H1 (cell line): ENCODE data around the gene NDUFA1. TPM values are rescaled to one million over a fixed set of nuclear protein-coding genes. Genes with fewer than 3 reads are reported as not detected.
A peak's percentile ranks its signal among the peaks of the same experiment; 100 is the strongest.

Source experiments
- CTCF ChIA-PET: fragments of 300-600 bp; sonication (Branson Sonifier 250); formaldehyde crosslinking; loops from one replicate; lab custom pipeline; 2021; ENCODE audit not compliant: partially characterized antibody; lab: Charles Lee
- POLR2A ChIA-PET: fragments of 300-600 bp; sonication (Branson Sonifier 250); formaldehyde crosslinking; loops from one replicate; lab custom pipeline; 2021; ENCODE audit warnings: inconsistent platforms; ENCODE audit not compliant: partially characterized antibody; lab: Charles Lee
- DNase-seq, 2 experiments: peaks; one replicate each; pipeline versions ENCODE4 v3.0.0 to v3.0.0-alpha.2; 2010 to 2022; ENCODE audit warnings: low spot score in 2 of 2, low read depth in 1 of 2, mixed read lengths in 1 of 2
- FAIRE-seq: peaks from 2 replicates; lab custom pipeline; 2011; peaks lifted over from hg19 to GRCh38; lab: Jason Lieb, UNC
- H2AFZ ChIP-seq: 2 replicates; pipeline ENCODE4 v1.8.1; 2012; ENCODE audit warnings: low read length, inconsistent platforms
- H2AK5ac ChIP-seq: 2 replicates; pipeline ENCODE4 v1.6.1; 2013; ENCODE audit warnings: low read depth, low read length
- H2BK120ac ChIP-seq: replicated peaks from 2 replicates; pipeline ENCODE3; 2013; ENCODE audit warnings: low read depth, low read length, inconsistent platforms
- H2BK12ac ChIP-seq: 2 replicates; pipeline ENCODE4 v1.6.1; 2013; ENCODE audit warnings: low read depth, low read length
- H2BK15ac ChIP-seq: 2 replicates; pipeline ENCODE4 v1.6.1; 2013; ENCODE audit warnings: low read length
- H2BK20ac ChIP-seq: 2 replicates; pipeline ENCODE4 v1.6.1; 2013; ENCODE audit warnings: low read length
- H2BK5ac ChIP-seq: 2 replicates; pipeline ENCODE4 v1.6.1; 2013; ENCODE audit warnings: low read depth, low read length
- H3K14ac ChIP-seq: 2 replicates; pipeline ENCODE4 v1.6.1; 2013; ENCODE audit warnings: inconsistent platforms; ENCODE audit not compliant: insufficient read length
- H3K18ac ChIP-seq: 2 replicates; pipeline ENCODE4 v1.6.1; 2013; ENCODE audit warnings: low read length; ENCODE audit errors: extremely low read depth
- H3K23ac ChIP-seq: 2 replicates; pipeline ENCODE4 v1.6.1; 2013; ENCODE audit warnings: inconsistent platforms; ENCODE audit not compliant: insufficient read length
- H3K23me2 ChIP-seq: 2 replicates; pipeline ENCODE4 v1.6.1; 2013; ENCODE audit warnings: low read depth, low read length
- H3K27ac ChIP-seq: 2 replicates; pipeline ENCODE4 v1.6.1; 2011; ENCODE audit warnings: low read depth, low read length, inconsistent platforms
- H3K27me3 ChIP-seq, 4 experiments: replicated peaks in 1 of 4; 1 replicate in 1 of 4; 2 replicates in 3 of 4; pipeline versions ENCODE4 v1.6.1 to v1.8.1; 2011 to 2013; ENCODE audit warnings: low read length in 3 of 4, mild to moderate bottlenecking in 3 of 4, inconsistent platforms in 2 of 4, mixed read lengths in 2 of 4, moderate library complexity in 1 of 4; ENCODE audit not compliant: control insufficient read depth in 3 of 4, insufficient read depth in 3 of 4; ENCODE audit errors: extremely low read depth in 1 of 4
- H3K36me3 ChIP-seq, 4 experiments: 2 replicates each; pipeline versions ENCODE4 v1.6.1 to v1.8.1; 2011 to 2013; ENCODE audit warnings: mild to moderate bottlenecking in 4 of 4, low read length in 3 of 4, moderate library complexity in 2 of 4, control low read depth in 1 of 4, inconsistent platforms in 1 of 4; ENCODE audit not compliant: insufficient read depth in 4 of 4, control insufficient read depth in 2 of 4
- H3K4ac ChIP-seq: replicated peaks from 2 replicates; pipeline ENCODE3; 2013; ENCODE audit warnings: low read length, low read depth, mixed read lengths, inconsistent platforms; ENCODE audit not compliant: insufficient read length
- H3K4me1 ChIP-seq, 4 experiments: replicated peaks in 1 of 4; 1 replicate in 1 of 4; 2 replicates in 3 of 4; pipeline versions ENCODE4 v1.6.1 to v1.8.1; 2011 to 2013; ENCODE audit warnings: low read length in 3 of 4, inconsistent platforms in 2 of 4, mixed read lengths in 1 of 4; ENCODE audit not compliant: insufficient read depth in 4 of 4, control insufficient read depth in 3 of 4
- H3K4me2 ChIP-seq, 2 experiments: 2 replicates each; pipeline versions ENCODE4 v1.6.1 to v1.8.1; 2011 to 2013; ENCODE audit warnings: low read depth in 2 of 2, low read length in 2 of 2, control low read depth in 1 of 2, inconsistent platforms in 1 of 2, mild to moderate bottlenecking in 1 of 2; ENCODE audit not compliant: insufficient read depth in 1 of 2
- H3K4me3 ChIP-seq, 4 experiments: fragments of 200-600, 300-600 bp in 1 of 4; sonication (generic), shearing (Covaris generic), sonication (Bioruptor Twin) in 1 of 4; 2 replicates each; pipeline versions ENCODE4 v1.5.1 to v1.8.1; 2011 to 2016; ENCODE audit warnings: low read length in 4 of 4, low read depth in 3 of 4, control low read depth in 2 of 4, inconsistent platforms in 2 of 4, mild to moderate bottlenecking in 2 of 4, mixed read lengths in 1 of 4, moderate library complexity in 1 of 4; ENCODE audit not compliant: insufficient read depth in 2 of 4; ENCODE audit errors: extremely low read depth in 1 of 4
- H3K56ac ChIP-seq: replicated peaks from 2 replicates; pipeline ENCODE3; 2013; ENCODE audit warnings: low read depth, mild to moderate bottlenecking, mixed read lengths, low read length, inconsistent platforms; ENCODE audit not compliant: insufficient read length
- H3K79me1 ChIP-seq: 2 replicates; pipeline ENCODE4 v1.6.1; 2013; ENCODE audit warnings: low read depth, low read length, control low read depth
- H3K79me2 ChIP-seq, 2 experiments: 2 replicates each; pipeline versions ENCODE4 v1.6.1 to v1.8.1; 2012 to 2013; ENCODE audit warnings: low read length in 2 of 2, mild to moderate bottlenecking in 2 of 2, inconsistent platforms in 1 of 2; ENCODE audit not compliant: insufficient read depth in 2 of 2, control insufficient read depth in 1 of 2
- H3K9ac ChIP-seq, 4 experiments: replicated peaks in 1 of 4; 1 replicate in 1 of 4; 2 replicates in 3 of 4; pipeline versions ENCODE4 v1.6.1 to v1.8.1; 2011 to 2013; ENCODE audit warnings: low read depth in 3 of 4, low read length in 3 of 4, control low read depth in 2 of 4, mild to moderate bottlenecking in 2 of 4, moderate library complexity in 2 of 4, inconsistent platforms in 1 of 4; ENCODE audit errors: extremely low read depth in 1 of 4
- H3K9me3 ChIP-seq, 2 experiments: 2 replicates each; pipeline versions ENCODE4 v1.6.1 to v1.8.1; 2012 to 2013; ENCODE audit warnings: mild to moderate bottlenecking in 2 of 2, moderate library complexity in 2 of 2, control low read depth in 1 of 2, inconsistent platforms in 1 of 2, low read depth in 1 of 2, low read length in 1 of 2, mixed read lengths in 1 of 2; ENCODE audit not compliant: insufficient read depth in 2 of 2
- H4K20me1 ChIP-seq, 2 experiments: replicated peaks in 1 of 2; 2 replicates each; pipeline versions ENCODE3 to v1.8.1; 2011 to 2013; ENCODE audit warnings: inconsistent platforms in 2 of 2, low read length in 2 of 2, mild to moderate bottlenecking in 1 of 2; ENCODE audit not compliant: insufficient read depth in 2 of 2, control insufficient read depth in 1 of 2
- H4K5ac ChIP-seq: 2 replicates; pipeline ENCODE4 v1.6.1; 2013; ENCODE audit warnings: low read length, low read depth, mixed read lengths, inconsistent platforms; ENCODE audit not compliant: insufficient read length
- H4K8ac ChIP-seq: 2 replicates; pipeline ENCODE4 v1.8.0; 2013; ENCODE audit warnings: mild to moderate bottlenecking, moderate library complexity, low read length, inconsistent platforms; ENCODE audit not compliant: insufficient read depth; ENCODE audit errors: extremely low read depth
- H4K91ac ChIP-seq: replicated peaks from 2 replicates; pipeline ENCODE3; 2013; ENCODE audit warnings: low read length, mixed read lengths, inconsistent platforms; ENCODE audit not compliant: insufficient read length
- EP300 ChIP-seq, 2 experiments: IDR thresholded peaks; 1 replicate in 1 of 2; 2 replicates in 1 of 2; pipeline ENCODE4 v1.6.1; 2011 to 2012; ENCODE audit warnings: low read depth in 2 of 2, low read length in 2 of 2, mild to moderate bottlenecking in 2 of 2, borderline replicate concordance in 1 of 2, inconsistent platforms in 1 of 2, moderate library complexity in 1 of 2
- JUN ChIP-seq: IDR thresholded peaks from 2 replicates; pipeline ENCODE4 v1.6.1; 2011; ENCODE audit warnings: low read depth, mild to moderate bottlenecking, improper control_type of control experiment, low read length
- KDM1A ChIP-seq: fragments of 200-600, 300-600 bp; sonication (generic); IDR thresholded peaks from 2 replicates; pipeline ENCODE4 v1.7.1; 2016; ENCODE audit warnings: mild to moderate bottlenecking, low read length, borderline replicate concordance
- MAFK ChIP-seq: IDR thresholded peaks from 2 replicates; pipeline ENCODE4 v1.6.1; 2012; ENCODE audit warnings: low read depth, mild to moderate bottlenecking, improper control_type of control experiment, low read length
- POU5F1 ChIP-seq: IDR thresholded peaks from 2 replicates; pipeline ENCODE4 v1.6.1; 2011; ENCODE audit warnings: low read depth, mild to moderate bottlenecking, low read length, moderate library complexity
- SIRT6 ChIP-seq: IDR thresholded peaks from one replicate; pipeline ENCODE4 v1.7.1; 2012; ENCODE audit warnings: low read length, inconsistent platforms
- SP1 ChIP-seq: IDR thresholded peaks from 2 replicates; pipeline ENCODE4 v1.6.1; 2011; ENCODE audit warnings: low read depth, low read length
- TAF1 ChIP-seq: IDR thresholded peaks from 2 replicates; pipeline ENCODE4 v1.6.1; 2011; ENCODE audit warnings: mild to moderate bottlenecking, low read depth, low read length
- WGBS, 2 experiments: shearing (Covaris generic) in 1 of 2; methylation state at CpG; one replicate each; pipeline versions ENCODE4 v1.1.6 to v1.1.7; 2013 to 2015; ENCODE audit warnings: low lambda C conversion rate in 2 of 2, mixed read lengths in 2 of 2, inconsistent platforms in 1 of 2, low coverage in 1 of 2, missing lambda C conversion rate in 1 of 2; ENCODE audit not compliant: insufficient replicate concordance in 2 of 2, insufficient coverage in 1 of 2, insufficient read length in 1 of 2; ENCODE audit errors: extremely low coverage in 1 of 2, missing lambda C conversion rate in 1 of 2; 5-methylcytosine and 5-hydroxymethylcytosine counted together
- polyA plus RNA-seq, 7 experiments: library from polyadenylated mRNA; depleted of rRNA in 3 of 7; stranded (reverse) in 5 of 7; unstranded in 2 of 7; fragments of >200 nt in 5 of 7; fragments of 200-250 nt in 2 of 7; gene quantifications; 1 replicate in 5 of 7; 2 replicates in 1 of 7; 4 replicates in 1 of 7; pipeline versions ENCODE4 v1.2.1 to v1.2.3, GENCODE V29; 2011 to 2013; ENCODE audit warnings: missing spikeins in 2 of 7, mixed read lengths in 2 of 7
- total RNA-seq: library from RNA; stranded (reverse); fragmentation: NEBNext Ultra II Directional; extraction: Animal tissue kit (Norgen Biotek cat#: 25700); gene quantifications from 2 replicates; pipeline ENCODE4 v1.2.1, GENCODE V29; 2021
- TF ChIP-seq, protein P1 (sequence below): IDR thresholded peaks from 2 replicates; pipeline ENCODE4 v1.6.1; 2011; ENCODE audit warnings: low read length, improper control_type of control experiment
- TF ChIP-seq, protein P2 (sequence below), 3 experiments: IDR thresholded peaks; 1 replicate in 2 of 3; 2 replicates in 1 of 3; pipeline versions ENCODE4 v1.5.1 to v1.6.1; 2011; ENCODE audit warnings: low read length in 3 of 3, mild to moderate bottlenecking in 3 of 3, inconsistent platforms in 2 of 3, low read depth in 1 of 3, moderate library complexity in 1 of 3; ENCODE audit not compliant: insufficient read depth in 1 of 3; ENCODE audit errors: control extremely low read depth in 1 of 3

The NDUFA1 gene
- total and polyA plus RNA-seq, 2 of the 8 experiments (the other 6 are each of a cell fraction or from before 2014, with no cell fraction given) = 65.6 to 69.7 TPM

- no peaks in the 10 kb centered on the region for H3K79me1 ChIP-seq
- no peak overlapping the region for H2BK120ac ChIP-seq
- H4K91ac ChIP-seq = no peak overlapping the region
- H2BK12ac ChIP-seq = no peak overlapping the region
- H3K4me1 ChIP-seq = peaks cover 0 to 2% (median 0%) of the 10 kb centered on the region in 4 experiments; a peak in 1 of 7 replicates
- H4K20me1 ChIP-seq = no peaks in the 10 kb centered on the region
- H2BK15ac ChIP-seq = no peak overlapping the region
- no peak overlapping the region for H2AK5ac ChIP-seq
- no peak for DNase-seq
- ChIA-PET POLR2A (interaction anchor here (1.2 to 1.9 kb wide), 2 partner anchors 11 to 20 kb away, joined by 3 to 5 read pairs; no protein-coding TSS in a partner anchor), CTCF (interaction anchor here (0.5 kb wide), 1 partner anchor 47 kb away, joined by 3 read pairs; no protein-coding TSS in a partner anchor)
- no peaks in the 10 kb centered on the region for H3K23me2 ChIP-seq
- no peak overlapping the region for H2BK5ac ChIP-seq
- no peak overlapping the region for H3K9ac ChIP-seq
- no peak overlapping the region for H4K8ac ChIP-seq
- peak; percentile 13 for FAIRE-seq
- no peak overlapping the region; the same call in 1 of the 2 replicates for H2AFZ ChIP-seq
- no peak overlapping the region for H3K4me3 ChIP-seq
- H3K27me3 ChIP-seq = no peaks in the 10 kb centered on the region
- no peak overlapping the region for H3K14ac ChIP-seq
- H3K4ac ChIP-seq = no peak overlapping the region
- no peak overlapping the region for H3K23ac ChIP-seq
- H3K18ac ChIP-seq = no peak overlapping the region
- no peaks in the 10 kb centered on the region for H3K36me3 ChIP-seq
- H2BK20ac ChIP-seq = no peak overlapping the region
- H3K79me2 ChIP-seq = no peaks in the 10 kb centered on the region
- H3K4me2 ChIP-seq = no peak overlapping the region
- H3K9me3 ChIP-seq = no peaks in the 10 kb centered on the region
- no peak overlapping the region for H4K5ac ChIP-seq
- H3K27ac ChIP-seq = no peak overlapping the region
- 44% methylated on average over 2 of the region's 2 CpGs; no CpG with 5 or more reads in 1 of the 2 experiments for WGBS, 2 experiments
- no peak overlapping the region for H3K56ac ChIP-seq
- no peak for TF ChIP-seq KDM1A
- TF ChIP-seq MAFK = no peak
- TF ChIP-seq, protein P1, sequence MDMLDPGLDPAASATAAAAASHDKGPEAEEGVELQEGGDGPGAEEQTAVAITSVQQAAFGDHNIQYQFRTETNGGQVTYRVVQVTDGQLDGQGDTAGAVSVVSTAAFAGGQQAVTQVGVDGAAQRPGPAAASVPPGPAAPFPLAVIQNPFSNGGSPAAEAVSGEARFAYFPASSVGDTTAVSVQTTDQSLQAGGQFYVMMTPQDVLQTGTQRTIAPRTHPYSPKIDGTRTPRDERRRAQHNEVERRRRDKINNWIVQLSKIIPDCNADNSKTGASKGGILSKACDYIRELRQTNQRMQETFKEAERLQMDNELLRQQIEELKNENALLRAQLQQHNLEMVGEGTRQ = no peak
- no peak for TF ChIP-seq TAF1
- TF ChIP-seq, protein P2, sequence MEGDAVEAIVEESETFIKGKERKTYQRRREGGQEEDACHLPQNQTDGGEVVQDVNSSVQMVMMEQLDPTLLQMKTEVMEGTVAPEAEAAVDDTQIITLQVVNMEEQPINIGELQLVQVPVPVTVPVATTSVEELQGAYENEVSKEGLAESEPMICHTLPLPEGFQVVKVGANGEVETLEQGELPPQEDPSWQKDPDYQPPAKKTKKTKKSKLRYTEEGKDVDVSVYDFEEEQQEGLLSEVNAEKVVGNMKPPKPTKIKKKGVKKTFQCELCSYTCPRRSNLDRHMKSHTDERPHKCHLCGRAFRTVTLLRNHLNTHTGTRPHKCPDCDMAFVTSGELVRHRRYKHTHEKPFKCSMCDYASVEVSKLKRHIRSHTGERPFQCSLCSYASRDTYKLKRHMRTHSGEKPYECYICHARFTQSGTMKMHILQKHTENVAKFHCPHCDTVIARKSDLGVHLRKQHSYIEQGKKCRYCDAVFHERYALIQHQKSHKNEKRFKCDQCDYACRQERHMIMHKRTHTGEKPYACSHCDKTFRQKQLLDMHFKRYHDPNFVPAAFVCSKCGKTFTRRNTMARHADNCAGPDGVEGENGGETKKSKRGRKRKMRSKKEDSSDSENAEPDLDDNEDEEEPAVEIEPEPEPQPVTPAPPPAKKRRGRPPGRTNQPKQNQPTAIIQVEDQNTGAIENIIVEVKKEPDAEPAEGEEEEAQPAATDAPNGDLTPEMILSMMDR (IDR thresholded peaks at IDR 0.05; ENCODE audit: control extremely low read depth in 1 of 3, insufficient read depth in 1 of 3, low read depth in 1 of 3, low read length in 3 of 3) = no peak
- TF ChIP-seq EP300 (IDR thresholded peaks at IDR 0.05; ENCODE audit: borderline replicate concordance in 1 of 2, low read depth in 2 of 2, low read length in 2 of 2) = no peak
- no peak for TF ChIP-seq SIRT6
- TF ChIP-seq JUN = no peak
- TF ChIP-seq SP1 = no peak
- no peak for TF ChIP-seq POU5F1
These were observed 27.5 kb downstream of the NDUFA1 start for GRCh38 chrX:119899125-119899524.
